Measurements from ENCODE around the gene CATSPER4. TPM values are rescaled to one million over a fixed set of nuclear protein-coding genes. Genes with fewer than 3 reads are reported as not detected.
A peak's percentile ranks its signal among the peaks of the same experiment; 100 is the strongest.

CATSPER4 gene
- total RNA-seq, 4 donors from 2014 or later: not detected

GRCh38 chr1:26234644-26235370 lies 44.4 kb downstream of the CATSPER4 start:
- intact Hi-C loops (cut with DNase I; ENCODE audit: low total_unique reads): no loop called here
- DNase-seq (ENCODE audit: low spot score in 2 of 2): no peak

GRCh38 chr1:26237230-26237966 lies 47.0 kb downstream of the CATSPER4 start:
- intact Hi-C loops (cut with DNase I; ENCODE audit: low total_unique reads): no loop called here
- no peak for TF ChIP-seq POLR2A (IDR thresholded peaks at IDR 0.05)
- no peak for TF ChIP-seq CTCF (IDR thresholded peaks at IDR 0.05)
- no peak for DNase-seq (ENCODE audit: low spot score in 2 of 2)
- H3K4me3 ChIP-seq (ENCODE audit: low read depth, poor library complexity, severe bottlenecking): no peak overlapping the region
- 43 to 67% methylated on average over 6 of the region's 6 CpGs for WGBS, 2 donors

More at GRCh38 chr1:26234644-26235370, 44.4 kb downstream of the CATSPER4 start:
- 2 to 3% methylated on average over 30 of the region's 30 CpGs for WGBS, 2 donors
- H3K4me3 ChIP-seq (ENCODE audit: low read depth, poor library complexity, severe bottlenecking): peak overlapping the region; percentile 48
- TF ChIP-seq POLR2A (IDR thresholded peaks at IDR 0.05) (no peak), CTCF (IDR thresholded peaks at IDR 0.05) (no peak)

- intact Hi-C loops (cut with DNase I; ENCODE audit: low total_unique reads): no loop called here
- no peak for TF ChIP-seq CTCF (IDR thresholded peaks at IDR 0.05)
- no peak for TF ChIP-seq POLR2A (IDR thresholded peaks at IDR 0.05)
- no peak overlapping the region for H3K4me3 ChIP-seq (ENCODE audit: low read depth, poor library complexity, severe bottlenecking)
- WGBS, 2 donors: 79 to 89% methylated on average over 4 of the region's 4 CpGs
- DNase-seq (ENCODE audit: low spot score in 2 of 2): no peak
These were observed 49.5 kb downstream of the CATSPER4 start for GRCh38 chr1:26239936-26240335.

Other genes with a start within 250 kb of the CATSPER4 start
- 10 to 100 TPM; 11.8 to 23.0 (median 17.1) TPM for gene PAFAH2, start 192.5 kb upstream of the CATSPER4 start, total RNA-seq
- 1 to 10 TPM in 2 of 4 donors, under 1 TPM in 2; 0.34 to 3.9 (median 2.2) TPM for gene EXTL1, start 168.8 kb upstream of the CATSPER4 start, total RNA-seq
- 1 to 10 TPM in 1 of 4 donors, under 1 TPM in 3; 0.13 to 1.8 (median 0.42) TPM for gene SLC30A2, start 144.5 kb upstream of the CATSPER4 start, total RNA-seq
- 1 to 10 TPM in 3 of 4 donors, under 1 TPM in 1; 0.21 to 2.5 (median 2.1) TPM for gene TRIM63, start 123.0 kb upstream of the CATSPER4 start, total RNA-seq
- gene PDIK1L, start 78.8 kb upstream of the CATSPER4 start, total RNA-seq: 10 to 100 TPM; 14.0 to 16.7 (median 14.4) TPM
- gene FAM110D, start 31.5 kb upstream of the CATSPER4 start, total RNA-seq: 1 to 10 TPM in 3 of 4 donors, under 1 TPM in 1; 0.57 to 9.1 (median 3.2) TPM
- gene C1orf232, start 21.6 kb upstream of the CATSPER4 start, total RNA-seq: not detected
- 10 to 100 TPM; 17.4 to 49.3 (median 31.4) TPM for gene ZNF593, start 20.7 kb upstream of the CATSPER4 start, total RNA-seq
- gene ZNF593OS, start 18.8 kb upstream of the CATSPER4 start, total RNA-seq: not detected
- gene CNKSR1, start 13.1 kb upstream of the CATSPER4 start, total RNA-seq: 10 to 100 TPM; 16.8 to 71.4 (median 45.0) TPM
- 10 to 100 TPM; 13.0 to 17.2 (median 14.1) TPM for gene CEP85, start 43.6 kb downstream of the CATSPER4 start, total RNA-seq
- 10 to 100 TPM; 74.8 to 97.1 (median 78.3) TPM for gene SH3BGRL3, start 89.5 kb downstream of the CATSPER4 start, total RNA-seq
- 1 to 10 TPM; 5.1 to 9.6 (median 5.8) TPM for gene UBXN11, start 116.0 kb downstream of the CATSPER4 start, total RNA-seq
- gene CD52, start 127.4 kb downstream of the CATSPER4 start, total RNA-seq: 1 to 10 TPM in 3 of 4 donors, not detected in 1; 2.0 to 6.1 (median 3.5) TPM
- gene CRYBG2, start 163.5 kb downstream of the CATSPER4 start, total RNA-seq: 100 to 1,000 TPM in 1 of 4 donors, 10 to 100 TPM in 3; 52.3 to 104 (median 56.9) TPM
- not detected for gene ZNF683, start 182.1 kb downstream of the CATSPER4 start, total RNA-seq
- gene LIN28A, start 220.2 kb downstream of the CATSPER4 start, total RNA-seq: not detected
- 10 to 100 TPM; 23.9 to 47.2 (median 39.9) TPM for gene DHDDS, start 241.7 kb downstream of the CATSPER4 start, total RNA-seq

All from lower leg skin (tissue), 4 donors.